SK-N-SH (cell line): ENCODE measurements around the gene NIT1. TPM values are rescaled to one million over a fixed set of nuclear protein-coding genes. Genes with fewer than 3 reads are reported as not detected.

Experiments
- CTCF ChIA-PET: fragments of 300-600, 350-600 bp; formaldehyde crosslinking; extraction: SDS; loops from one replicate; lab custom pipeline; 2021; lab: Yijun Ruan, JAX
- POLR2A ChIA-PET: fragments of 350-600 bp; sonication (Branson Sonifier 250); formaldehyde crosslinking; extraction: SDS; loops from one replicate; lab custom pipeline; 2020; ENCODE audit warnings: antibody characterized with exemption, inconsistent platforms; lab: Yijun Ruan, JAX
- DNase-seq: peaks from one replicate; pipeline ENCODE4 v3.0.0; 2012
- H2AFZ ChIP-seq: fragments of 200-600 bp; sonication (generic); 2 replicates; pipeline ENCODE4 v1.8.1; 2016; ENCODE audit warnings: antibody characterized with exemption, mild to moderate bottlenecking, low read depth
- H3F3A ChIP-seq: fragments of 200-600 bp; sonication (generic); replicated peaks from 2 replicates; pipeline ENCODE3; 2016; ENCODE audit warnings: antibody characterized with exemption, mild to moderate bottlenecking; ENCODE audit not compliant: insufficient read depth
- H3K27ac ChIP-seq, 2 experiments: fragments of 200-500 bp in 1 of 2; fragments of 200-600 bp in 1 of 2; sonication (Bioruptor generic) in 1 of 2; sonication (generic), shearing (Covaris generic) in 1 of 2; 2 replicates each; pipeline versions ENCODE4 v1.5.1 to v1.6.1; 2014 to 2016; ENCODE audit warnings: low read depth in 2 of 2, inconsistent platforms in 1 of 2, low read length in 1 of 2, mild to moderate bottlenecking in 1 of 2, mixed read lengths in 1 of 2
- H3K27me3 ChIP-seq: fragments of 200-600 bp; sonication (generic), shearing (Covaris generic); 2 replicates; pipeline ENCODE4 v1.6.1; 2016; ENCODE audit warnings: mixed run types; ENCODE audit not compliant: insufficient read depth
- H3K36me3 ChIP-seq, 2 experiments: fragments of 200-500 bp in 1 of 2; fragments of 200-600 bp in 1 of 2; sonication (Bioruptor generic) in 1 of 2; sonication (generic) in 1 of 2; replicated peaks in 1 of 2; 2 replicates each; pipeline versions ENCODE3 to v1.5.1; 2014 to 2016; ENCODE audit warnings: low read length in 1 of 2, mild to moderate bottlenecking in 1 of 2; ENCODE audit not compliant: insufficient read depth in 2 of 2, control insufficient read depth in 1 of 2
- H3K4me1 ChIP-seq, 2 experiments: fragments of 200-500 bp in 1 of 2; fragments of 200-600 bp in 1 of 2; sonication (Bioruptor generic) in 1 of 2; sonication (generic), shearing (Covaris generic) in 1 of 2; 2 replicates each; pipeline versions ENCODE4 v1.5.1 to v1.6.1; 2014 to 2016; ENCODE audit warnings: low read depth in 1 of 2, low read length in 1 of 2, mixed run types in 1 of 2; ENCODE audit not compliant: insufficient read depth in 2 of 2, control insufficient read depth in 1 of 2
- H3K4me2 ChIP-seq: fragments of 200-600 bp; sonication (generic), shearing (Covaris generic); 2 replicates; pipeline ENCODE4 v1.6.1; 2017; ENCODE audit warnings: mixed run types
- H3K4me3 ChIP-seq, 2 experiments: fragments of 200-500 bp in 1 of 2; fragments of 200-600 bp in 1 of 2; sonication (Bioruptor generic) in 1 of 2; sonication (generic), shearing (Covaris generic) in 1 of 2; 2 replicates each; pipeline versions ENCODE4 v1.5.1 to v1.8.1; 2014 to 2016; ENCODE audit warnings: low read depth in 2 of 2, inconsistent platforms in 1 of 2, low read length in 1 of 2, mild to moderate bottlenecking in 1 of 2, mixed read lengths in 1 of 2, moderate library complexity in 1 of 2
- H3K79me2 ChIP-seq: fragments of 200-600 bp; sonication (generic); 2 replicates; pipeline ENCODE4 v1.8.1; 2017; ENCODE audit warnings: mild to moderate bottlenecking; ENCODE audit not compliant: insufficient read depth
- H3K9ac ChIP-seq: fragments of 200-600 bp; sonication (generic); 2 replicates; pipeline ENCODE4 v1.6.1; 2017; ENCODE audit warnings: mixed run types
- H3K9me2 ChIP-seq: fragments of 200-600 bp; sonication (generic); 2 replicates; pipeline ENCODE4 v1.6.1; 2017; ENCODE audit warnings: mixed run types
- H3K9me3 ChIP-seq: fragments of 200-600 bp; sonication (generic); 2 replicates; pipeline ENCODE4 v1.6.1; 2017; ENCODE audit warnings: mixed run types, mild to moderate bottlenecking, moderate library complexity
- H4K20me1 ChIP-seq: fragments of 200-600 bp; sonication (generic); 2 replicates; pipeline ENCODE4 v1.6.1; 2017; ENCODE audit warnings: mild to moderate bottlenecking, mixed run types; ENCODE audit not compliant: insufficient read depth
- CTCF ChIP-seq: fragments of 200-600 bp; sonication (generic); IDR thresholded peaks from 2 replicates; pipeline ENCODE4 v1.6.1; 2017; ENCODE audit warnings: antibody characterized with exemption, mild to moderate bottlenecking, moderate library complexity
- MEF2A ChIP-seq: IDR thresholded peaks from 2 replicates; pipeline ENCODE4 v1.4.0; 2012; ENCODE audit warnings: low read depth, borderline replicate concordance
- MXI1 ChIP-seq: IDR thresholded peaks from 2 replicates; pipeline ENCODE4 v1.6.1; 2012; ENCODE audit warnings: mild to moderate bottlenecking, low read depth, low read length, improper control_type of control experiment
- NFIC ChIP-seq: IDR thresholded peaks from 2 replicates; pipeline ENCODE4 v1.4.0; 2012; ENCODE audit warnings: borderline replicate concordance
- PBX3 ChIP-seq: IDR thresholded peaks from 2 replicates; pipeline ENCODE4; 2012
- RXRA ChIP-seq: IDR thresholded peaks from 2 replicates; pipeline ENCODE4 v1.4.0; 2012; ENCODE audit warnings: low read depth, mild to moderate bottlenecking, borderline replicate concordance
- SMC3 ChIP-seq: IDR thresholded peaks from 2 replicates; pipeline ENCODE4 v1.6.1; 2012; ENCODE audit warnings: low read depth, low read length, improper control_type of control experiment
- USF2 ChIP-seq: fragments of 150-350 bp; IDR thresholded peaks from 2 replicates; pipeline ENCODE4 v1.6.1; 2017; ENCODE audit warnings: antibody characterized with exemption, low read length, low read depth, borderline replicate concordance
- YY1 ChIP-seq: IDR thresholded peaks from 2 replicates; pipeline ENCODE4 v1.4.0; 2012; ENCODE audit warnings: low read depth, mild to moderate bottlenecking
- ZBTB33 ChIP-seq: IDR thresholded peaks from 2 replicates; pipeline ENCODE4 v1.4.0; 2012; ENCODE audit warnings: low read depth, borderline replicate concordance
- WGBS: methylation state at CpG from one replicate; pipeline ENCODE4 v1.1.6; 2017; ENCODE audit warnings: low lambda C conversion rate; 5-methylcytosine and 5-hydroxymethylcytosine counted together
- polyA plus RNA-seq, 3 experiments: library from polyadenylated mRNA; depleted of rRNA; stranded (reverse); fragments of >200 nt; gene quantifications; 2 replicates each; pipeline ENCODE4 v1.2.3, GENCODE V29; 2012

Gene NIT1
- polyA plus RNA-seq, 1 of the 3 experiments (the other 2 are of a cell fraction), result 38.7 TPM

- CTCF ChIA-PET, result interaction anchor here (1.6 kb wide), 1 partner anchor 9 kb away, joined by 8 read pairs; the partner anchor contains the start of gene KLHDC9
- peaks cover 49% of the 10 kb centered on the region for H4K20me1 ChIP-seq
These were observed 11.5 kb upstream of the NIT1 start for GRCh38 chr1:161106431-161106830.

More at GRCh38 chr1:161106431-161106830, 11.5 kb upstream of the NIT1 start:
- Histone ChIP-seq H3K79me2 (peaks cover 85% of the 10 kb centered on the region), H3K4me3 (no peak overlapping the region), H3K9ac (no peak overlapping the region), H3K36me3 (peaks cover 18 to 28% of the 10 kb centered on the region in 2 experiments), H3K4me1 (no peaks in the 10 kb centered on the region), H3K9me3 (no peaks in the 10 kb centered on the region), H3K27me3 (no peaks in the 10 kb centered on the region), H3K4me2 (no peak overlapping the region), H2AFZ (no peak overlapping the region), H3F3A (peaks cover 24% of the 10 kb centered on the region), H3K9me2 (no peaks in the 10 kb centered on the region), H3K27ac (no peak overlapping the region)
- POLR2A ChIA-PET, result no interaction called here
- DNase-seq, result no peak
- TF ChIP-seq PBX3, result no peak
- TF ChIP-seq CTCF, result no peak
- TF ChIP-seq SMC3, result no peak
- no peak for TF ChIP-seq MEF2A
- TF ChIP-seq RXRA, result no peak
- no peak for TF ChIP-seq ZBTB33
- no peak for TF ChIP-seq USF2
- TF ChIP-seq NFIC, result no peak
- no peak for TF ChIP-seq YY1
- TF ChIP-seq MXI1, result no peak
- 95% methylated on average over 1 of the region's 1 CpG for WGBS
